Mesenchymal stem cell (in vitro differentiated cells and primary cell): ENCODE results near the gene METTL2A.
"Not testable (repeated sequence)": the region's sequence is repeated elsewhere in the genome, so short reads cannot be mapped to it uniquely, and the experiment has no call there.

Experiments used
- DNase-seq: peaks from one replicate; pipeline ENCODE4 v3.0.0-alpha.2; 2013
- H2AFZ ChIP-seq: one replicate; pipeline ENCODE4 v1.6.1; 2013; ENCODE audit warnings: low read depth, mild to moderate bottlenecking, control low read depth, inconsistent platforms, low read length, moderate library complexity
- H2AK5ac ChIP-seq: 2 replicates; pipeline ENCODE4 v1.6.1; 2013; ENCODE audit warnings: low read length, moderate library complexity, mild to moderate bottlenecking, inconsistent platforms; ENCODE audit not compliant: severe bottlenecking
- H2BK120ac ChIP-seq: one replicate; pipeline ENCODE4 v1.6.1; 2013; ENCODE audit warnings: low read depth, mild to moderate bottlenecking, inconsistent platforms, low read length, moderate library complexity
- H2BK12ac ChIP-seq, 2 experiments: one replicate each; pipeline ENCODE4 v1.6.1; 2013; ENCODE audit warnings: inconsistent platforms in 2 of 2, low read length in 2 of 2, mild to moderate bottlenecking in 2 of 2, moderate library complexity in 2 of 2, control low read depth in 1 of 2
- H2BK15ac ChIP-seq: one replicate; pipeline ENCODE4 v1.6.1; 2013; ENCODE audit warnings: mild to moderate bottlenecking, low read depth, inconsistent platforms; ENCODE audit not compliant: poor library complexity, severe bottlenecking
- H2BK5ac ChIP-seq: 2 replicates; pipeline ENCODE4 v1.6.1; 2013; ENCODE audit warnings: low read depth, mild to moderate bottlenecking, low read length, control low read depth, inconsistent platforms; ENCODE audit not compliant: poor library complexity, severe bottlenecking
- H3K14ac ChIP-seq, 2 experiments: one replicate each; pipeline ENCODE4 v1.6.1; 2013; ENCODE audit warnings: inconsistent platforms in 2 of 2, low read length in 2 of 2, control low read depth in 1 of 2, mild to moderate bottlenecking in 1 of 2, moderate library complexity in 1 of 2
- H3K18ac ChIP-seq, 2 experiments: one replicate each; pipeline ENCODE4 v1.6.1; 2013; ENCODE audit warnings: inconsistent platforms in 2 of 2, low read length in 2 of 2, control low read depth in 1 of 2, low read depth in 1 of 2, mild to moderate bottlenecking in 1 of 2
- H3K23ac ChIP-seq, 2 experiments: one replicate each; pipeline ENCODE4 v1.6.1; 2013; ENCODE audit warnings: inconsistent platforms in 2 of 2, low read length in 2 of 2, mild to moderate bottlenecking in 2 of 2, moderate library complexity in 2 of 2, control low read depth in 1 of 2
- H3K27ac ChIP-seq: 2 replicates; pipeline ENCODE4 v1.5.1; 2013; ENCODE audit warnings: mild to moderate bottlenecking, moderate library complexity, low read length, control low read depth, inconsistent platforms; ENCODE audit not compliant: poor library complexity, severe bottlenecking
- H3K27me3 ChIP-seq, 2 experiments: 2 replicates each; pipeline versions ENCODE4 v1.6.1 to v1.7.0; 2013; ENCODE audit warnings: low read length in 2 of 2, mild to moderate bottlenecking in 2 of 2, moderate library complexity in 2 of 2, control low read depth in 1 of 2, inconsistent platforms in 1 of 2; ENCODE audit not compliant: control insufficient read depth in 1 of 2, insufficient read depth in 1 of 2
- H3K36me3 ChIP-seq, 2 experiments: 2 replicates each; pipeline versions ENCODE4 v1.6.1 to v1.7.0; 2013; ENCODE audit warnings: low read length in 2 of 2, control low read depth in 1 of 2, inconsistent platforms in 1 of 2, low read depth in 1 of 2, mild to moderate bottlenecking in 1 of 2; ENCODE audit not compliant: insufficient read depth in 2 of 2, control insufficient read depth in 1 of 2
- H3K4ac ChIP-seq, 2 experiments: one replicate each; pipeline ENCODE4 v1.6.1; 2013; ENCODE audit warnings: inconsistent platforms in 2 of 2, low read length in 2 of 2, mild to moderate bottlenecking in 2 of 2, moderate library complexity in 2 of 2, control low read depth in 1 of 2, low read depth in 1 of 2
- H3K4me1 ChIP-seq: 2 replicates; pipeline ENCODE4 v1.6.1; 2013; ENCODE audit warnings: low read depth, low read length, control low read depth; ENCODE audit not compliant: control insufficient read depth, insufficient read depth
- H3K4me2 ChIP-seq: 2 replicates; pipeline ENCODE4 v1.6.1; 2013; ENCODE audit warnings: low read length, mild to moderate bottlenecking, inconsistent platforms; ENCODE audit not compliant: poor library complexity, severe bottlenecking
- H3K4me3 ChIP-seq, 2 experiments: 2 replicates each; pipeline versions ENCODE4 v1.5.1 to v1.7.0; 2013; ENCODE audit warnings: low read length in 2 of 2, mild to moderate bottlenecking in 2 of 2, control low read depth in 1 of 2, low read depth in 1 of 2; ENCODE audit not compliant: insufficient read depth in 1 of 2
- H3K79me1 ChIP-seq: replicated peaks from 2 replicates; pipeline ENCODE4 v1.6.1; 2013; ENCODE audit warnings: mild to moderate bottlenecking, control low read depth, low read length, inconsistent platforms; ENCODE audit not compliant: poor library complexity, severe bottlenecking
- H3K9ac ChIP-seq: 2 replicates; pipeline ENCODE4 v1.7.0; 2013; ENCODE audit warnings: mild to moderate bottlenecking, low read length, moderate library complexity
- H3K9me3 ChIP-seq: 2 replicates; pipeline ENCODE4 v1.7.0; 2013; ENCODE audit warnings: mild to moderate bottlenecking, low read length; ENCODE audit not compliant: control insufficient read depth
- H4K8ac ChIP-seq: one replicate; pipeline ENCODE4 v1.6.1; 2013; ENCODE audit warnings: inconsistent platforms, mild to moderate bottlenecking, low read length, moderate library complexity
- H4K91ac ChIP-seq: one replicate; pipeline ENCODE4 v1.6.1; 2013; ENCODE audit warnings: mild to moderate bottlenecking, low read length, inconsistent platforms
- WGBS: methylation state at CpG from one replicate; pipeline ENCODE4 v1.1.7; 2013; ENCODE audit warnings: mixed read lengths; 5-methylcytosine and 5-hydroxymethylcytosine counted together

The METTL2A gene

DNA sequence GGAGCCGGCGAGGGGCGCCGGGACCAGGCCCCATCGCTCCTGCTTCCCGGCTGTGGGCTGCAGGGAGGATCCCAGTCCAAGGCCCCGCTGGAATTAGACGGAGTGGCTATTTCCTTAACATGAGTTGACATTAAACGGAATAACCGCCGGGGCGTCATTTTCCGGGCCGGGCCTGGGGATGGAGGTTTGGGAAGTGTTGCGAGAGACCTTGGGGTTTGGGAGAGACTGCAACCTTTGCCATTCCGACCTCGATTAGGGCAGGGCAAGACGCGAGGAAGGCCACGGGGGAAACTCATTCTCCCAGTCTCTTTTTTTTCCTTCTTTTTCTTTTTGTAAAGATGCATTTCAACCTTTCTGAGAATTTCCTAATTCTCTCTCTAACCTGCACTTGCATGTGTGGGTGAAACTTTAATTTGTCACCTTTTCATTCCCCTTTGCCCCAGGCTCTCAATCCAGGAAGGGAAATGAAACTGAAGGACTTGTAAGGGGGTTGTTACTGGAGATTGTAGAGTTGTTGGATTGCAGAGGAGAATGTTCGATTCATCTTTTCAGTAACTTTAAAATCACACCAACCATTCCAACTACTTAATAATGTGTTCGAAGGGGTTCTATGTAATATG, 56.1 kb downstream of the METTL2A start:
- peak; percentile 36 for DNase-seq
- not testable (repeated sequence) for H2BK120ac ChIP-seq, H3K4me1 ChIP-seq, H2BK12ac ChIP-seq, H3K27me3 ChIP-seq, H3K79me1 ChIP-seq, H2BK5ac ChIP-seq, H3K9me3 ChIP-seq, H2AFZ ChIP-seq, H4K91ac ChIP-seq, H3K4ac ChIP-seq, H4K8ac ChIP-seq, H3K23ac ChIP-seq, H3K14ac ChIP-seq, H2BK15ac ChIP-seq, H2AK5ac ChIP-seq
- Histone ChIP-seq H3K36me3 (peaks cover 0 to 11% of the 10 kb centered on the region in 2 experiments), H3K18ac (peak overlapping the region in 1 of 2 experiments; percentile 33), H3K27ac (peak overlapping the region; percentile 44), H3K4me3 (peak overlapping the region; percentile 72 to 83), H3K4me2 (peak overlapping the region; percentile 79), H3K9ac (peak overlapping the region; percentile 94)
- 1% methylated on average over 12 of the region's 22 CpGs for WGBS

DNA sequence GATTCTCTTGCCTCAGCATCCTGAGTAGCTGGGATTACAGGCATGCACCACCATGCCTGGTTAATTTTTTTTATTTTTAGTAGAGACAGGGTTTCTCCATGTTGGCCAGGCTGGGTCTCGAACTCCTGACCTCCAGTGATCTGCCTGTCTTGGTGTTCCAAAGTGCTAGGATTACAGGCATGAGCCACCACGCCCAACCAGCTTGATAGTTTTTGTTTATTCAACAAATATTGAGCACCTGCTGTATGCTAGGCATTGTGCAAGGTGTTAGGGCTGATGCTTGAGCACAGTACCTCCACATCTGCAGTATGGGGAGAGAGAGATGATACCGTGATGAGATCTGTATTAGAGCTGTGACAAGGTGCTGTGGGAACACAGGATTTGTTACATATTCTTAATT, 58.9 kb downstream of the METTL2A start:
- H2AK5ac ChIP-seq, H3K79me1 ChIP-seq, H3K14ac ChIP-seq, H3K23ac ChIP-seq, H3K4me1 ChIP-seq, H3K4me3 ChIP-seq, H4K8ac ChIP-seq, H2BK12ac ChIP-seq, H4K91ac ChIP-seq, H2BK15ac ChIP-seq, H3K9me3 ChIP-seq, H3K4me2 ChIP-seq, H2BK5ac ChIP-seq, H2AFZ ChIP-seq, H3K27ac ChIP-seq, H3K4ac ChIP-seq, H2BK120ac ChIP-seq, DNase-seq, H3K27me3 ChIP-seq, H3K18ac ChIP-seq, H3K9ac ChIP-seq: not testable (repeated sequence)
- WGBS: 100% methylated on average over 1 of the region's 3 CpGs
- H3K36me3 ChIP-seq: peaks cover 6 to 15% of the 10 kb centered on the region in 2 experiments

DNA sequence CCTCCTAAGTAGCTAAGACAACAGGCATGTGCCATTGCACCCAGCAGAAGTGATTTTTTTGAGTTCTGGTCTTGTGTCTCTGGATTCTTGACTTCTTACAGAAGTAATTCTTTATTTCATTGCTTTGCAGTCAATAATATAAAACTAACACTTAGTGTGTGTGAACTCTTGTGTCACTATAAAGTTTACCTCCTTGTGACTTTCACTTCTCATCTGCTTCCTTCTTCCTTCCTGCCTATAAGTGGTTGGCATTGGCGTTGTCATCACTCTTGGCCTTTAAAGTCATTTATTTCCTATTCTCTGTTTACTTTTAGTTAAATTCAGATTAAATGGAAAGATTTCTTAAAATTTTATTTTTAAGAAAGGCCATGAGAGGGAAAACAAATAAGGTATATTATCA, 67.3 kb downstream of the METTL2A start:
- not testable (repeated sequence) for H2BK5ac ChIP-seq, H4K91ac ChIP-seq, H2BK120ac ChIP-seq, H4K8ac ChIP-seq, H3K27me3 ChIP-seq, H3K23ac ChIP-seq, H3K27ac ChIP-seq, H3K4me1 ChIP-seq, H3K9ac ChIP-seq, H3K14ac ChIP-seq, H3K4me2 ChIP-seq, H2AFZ ChIP-seq, H3K9me3 ChIP-seq, H3K4me3 ChIP-seq, DNase-seq, H3K79me1 ChIP-seq, H2AK5ac ChIP-seq, H3K18ac ChIP-seq, H3K4ac ChIP-seq, H2BK15ac ChIP-seq, H2BK12ac ChIP-seq
- peaks cover 12 to 13% of the 10 kb centered on the region in 2 experiments for H3K36me3 ChIP-seq
- WGBS: no CpG with 5 or more reads among the region's 1 CpG

DNA sequence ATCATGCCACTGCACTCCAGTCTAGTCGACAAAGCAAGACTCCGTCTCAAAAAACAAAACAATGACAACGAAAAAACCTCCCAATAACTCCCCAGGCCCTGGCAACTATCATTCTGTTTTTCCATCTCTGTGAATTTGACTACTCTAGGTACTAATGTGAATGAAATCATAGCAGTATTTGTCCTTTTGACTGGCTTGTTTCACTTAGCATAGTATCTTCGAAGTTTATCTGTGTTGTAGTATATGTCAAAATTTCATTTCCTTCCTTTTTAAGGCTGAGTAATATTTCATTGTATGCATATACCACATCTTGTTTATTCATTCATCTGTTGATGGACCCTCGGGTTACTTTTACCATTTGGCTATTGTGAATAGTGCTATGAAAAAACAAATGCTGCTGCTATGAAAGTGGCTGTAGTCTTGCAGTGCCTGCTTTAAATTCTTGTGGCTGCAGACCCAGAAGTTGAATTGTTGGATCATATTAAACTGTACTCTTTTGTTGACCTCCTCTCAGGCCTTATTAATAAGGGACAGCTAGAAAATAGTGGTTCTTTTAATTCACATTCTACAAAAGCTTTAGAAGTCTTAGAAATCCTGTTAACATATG, 69.5 kb downstream of the METTL2A start:
- H3K27ac ChIP-seq, H3K4me1 ChIP-seq, H4K91ac ChIP-seq, H2AFZ ChIP-seq, H2BK5ac ChIP-seq, H3K23ac ChIP-seq, H3K27me3 ChIP-seq, H3K9me3 ChIP-seq, H3K36me3 ChIP-seq, H3K79me1 ChIP-seq, H3K18ac ChIP-seq, H3K4ac ChIP-seq, DNase-seq, H4K8ac ChIP-seq, H3K4me2 ChIP-seq, H2AK5ac ChIP-seq, H2BK15ac ChIP-seq, H2BK12ac ChIP-seq, H3K9ac ChIP-seq, H2BK120ac ChIP-seq, H3K14ac ChIP-seq, H3K4me3 ChIP-seq: not testable (repeated sequence)
- 98% methylated on average over 3 of the region's 5 CpGs for WGBS
